Neural progenitor cell (in vitro differentiated cells): Measurements from ENCODE around the gene KCTD18. TPM values are rescaled to one million over a fixed set of nuclear protein-coding genes. Genes with fewer than 3 reads are reported as not detected.

ENCODE experiments used
- DNase-seq: peaks from one replicate; pipeline ENCODE4 v3.0.0-alpha.2; 2016; ENCODE audit warnings: low spot score
- H2AFZ ChIP-seq: fragments of 200-600 bp; sonication (generic); replicated peaks from 2 replicates; pipeline ENCODE4 v1.6.1; 2016; ENCODE audit warnings: antibody characterized with exemption
- H3F3A ChIP-seq: fragments of 200-600 bp; sonication (generic); 2 replicates; pipeline ENCODE4 v1.6.1; 2016; ENCODE audit warnings: antibody characterized with exemption, low read depth
- H3K27ac ChIP-seq: fragments of 200-600 bp; sonication (generic); 2 replicates; pipeline ENCODE4 v1.5.1; 2016; ENCODE audit warnings: mild to moderate bottlenecking
- H3K27me3 ChIP-seq: fragments of 200-600 bp; sonication (generic); 2 replicates; pipeline ENCODE4 v1.6.1; 2016; ENCODE audit warnings: mild to moderate bottlenecking, moderate library complexity
- H3K36me3 ChIP-seq: fragments of 200-600 bp; sonication (generic); 2 replicates; pipeline ENCODE4 v1.5.1; 2016
- H3K4me1 ChIP-seq: fragments of 200-600 bp; sonication (generic); 2 replicates; pipeline ENCODE4 v1.6.1; 2016; ENCODE audit warnings: mixed run types
- H3K4me2 ChIP-seq: fragments of 200-600 bp; sonication (generic); 2 replicates; pipeline ENCODE4 v1.6.1; 2016
- H3K4me3 ChIP-seq: fragments of 200-600 bp; sonication (generic); 2 replicates; pipeline ENCODE4 v1.5.1; 2016
- H3K79me2 ChIP-seq: fragments of 200-600 bp; sonication (generic); 2 replicates; pipeline ENCODE4 v1.6.1; 2016; ENCODE audit warnings: low read depth
- H3K9ac ChIP-seq: fragments of 200-600 bp; sonication (generic); 2 replicates; pipeline ENCODE4 v1.6.1; 2016
- H3K9me3 ChIP-seq: fragments of 200-600 bp; sonication (generic); 2 replicates; pipeline ENCODE4 v1.5.1; 2016; ENCODE audit warnings: low read depth
- H4K20me1 ChIP-seq: fragments of 200-600 bp; sonication (generic); 2 replicates; pipeline ENCODE4 v1.6.1; 2016; ENCODE audit warnings: low read depth
- H3K27ac Mint-ChIP-seq: 3 replicates; pipeline ENCODE4 v1.8.0; 2021; ENCODE audit warnings: mixed read lengths
- H3K27me3 Mint-ChIP-seq: 2 replicates; pipeline ENCODE4 v1.8.0; 2022; ENCODE audit warnings: low read depth, mild to moderate bottlenecking, inconsistent platforms, moderate library complexity, mixed read lengths; ENCODE audit not compliant: insufficient read depth
- H3K36me3 Mint-ChIP-seq: 3 replicates; pipeline ENCODE4 v1.8.0; 2021; ENCODE audit warnings: mixed read lengths
- H3K4me1 Mint-ChIP-seq: 3 replicates; pipeline ENCODE4 v1.8.0; 2021; ENCODE audit warnings: mixed read lengths
- H3K4me3 Mint-ChIP-seq: 3 replicates; pipeline ENCODE4 v1.8.0; 2021; ENCODE audit warnings: mild to moderate bottlenecking, moderate library complexity, mixed read lengths
- H3K9me3 Mint-ChIP-seq: 3 replicates; pipeline ENCODE4 v1.8.0; 2020; ENCODE audit warnings: mixed read lengths
- CTCF ChIP-seq: fragments of 200-600 bp; sonication (generic); IDR thresholded peaks from 2 replicates; pipeline ENCODE4 v1.5.1; 2017; ENCODE audit warnings: antibody characterized with exemption, mild to moderate bottlenecking
- EZH2 ChIP-seq: fragments of 200-600 bp; sonication (generic); IDR thresholded peaks from 2 replicates; pipeline ENCODE4 v1.6.1; 2017; ENCODE audit warnings: antibody characterized with exemption, mild to moderate bottlenecking, moderate library complexity
- EZH2phosphoT487 ChIP-seq: fragments of 200-600 bp; sonication (generic); IDR thresholded peaks from 2 replicates; pipeline ENCODE4 v1.6.1; 2017; ENCODE audit warnings: antibody characterized with exemption
- total RNA-seq: library from RNA; depleted of rRNA; stranded (reverse); fragments of >200 nt; gene quantifications from 2 replicates; pipeline ENCODE4 v1.2.3, GENCODE V29; 2015; ENCODE audit warnings: low replicate concordance

Gene KCTD18
- total RNA-seq, 1 donor from 2014 or later = 15.0 TPM

GRCh38 chr2:200450288-200450687, 59.6 kb downstream of the KCTD18 start:
- Histone ChIP-seq H3K4me3 (no peak overlapping the region), H3K27ac (no peak overlapping the region), H3K79me2 (no peaks in the 10 kb centered on the region), H3K27me3 (no peaks in the 10 kb centered on the region), H2AFZ (no peak overlapping the region), H3K4me2 (no peak overlapping the region), H3K9ac (no peak overlapping the region), H3F3A (no peaks in the 10 kb centered on the region), H3K36me3 (no peaks in the 10 kb centered on the region), H3K9me3 (no peaks in the 10 kb centered on the region), H3K4me1 (peaks cover 8% of the 10 kb centered on the region), H4K20me1 (no peaks in the 10 kb centered on the region)
- Mint-ChIP-seq H3K4me1 (peaks cover 7% of the 10 kb centered on the region), H3K27me3 (no peaks in the 10 kb centered on the region), H3K27ac (no peak overlapping the region), H3K4me3 (no peak overlapping the region), H3K36me3 (peaks cover 18% of the 10 kb centered on the region), H3K9me3 (no peaks in the 10 kb centered on the region)
- DNase-seq = no peak
- TF ChIP-seq CTCF = no peak
- TF ChIP-seq EZH2phosphoT487 = no peak
- TF ChIP-seq EZH2 = no peak

GRCh38 chr2:200449149-200449548, 60.7 kb downstream of the KCTD18 start:
- Mint-ChIP-seq H3K36me3 (peaks cover 17% of the 10 kb centered on the region), H3K4me1 (peaks cover 6% of the 10 kb centered on the region), H3K4me3 (no peak overlapping the region), H3K9me3 (no peaks in the 10 kb centered on the region), H3K27me3 (no peaks in the 10 kb centered on the region), H3K27ac (no peak overlapping the region)
- Histone ChIP-seq H4K20me1 (no peaks in the 10 kb centered on the region), H3K4me2 (no peak overlapping the region), H3K9me3 (no peaks in the 10 kb centered on the region), H2AFZ (no peak overlapping the region), H3K79me2 (no peaks in the 10 kb centered on the region), H3K27me3 (no peaks in the 10 kb centered on the region), H3F3A (no peaks in the 10 kb centered on the region), H3K27ac (no peak overlapping the region), H3K4me3 (no peak overlapping the region), H3K4me1 (peaks cover 8% of the 10 kb centered on the region), H3K9ac (no peak overlapping the region), H3K36me3 (no peaks in the 10 kb centered on the region)
- DNase-seq = no peak
- TF ChIP-seq EZH2phosphoT487 (no peak), CTCF (no peak), EZH2 (no peak)

- H3K4me3 ChIP-seq = no peak overlapping the region
- no peaks in the 10 kb centered on the region for H3K27me3 ChIP-seq
- H3K36me3 ChIP-seq = no peaks in the 10 kb centered on the region
- no peaks in the 10 kb centered on the region for H3K9me3 Mint-ChIP-seq
- peaks cover 2% of the 10 kb centered on the region for H3K4me1 ChIP-seq
- no peak for DNase-seq
- no peak overlapping the region for H3K4me3 Mint-ChIP-seq
- H3K9me3 ChIP-seq = no peaks in the 10 kb centered on the region
- H4K20me1 ChIP-seq = no peaks in the 10 kb centered on the region
- H3K36me3 Mint-ChIP-seq = peaks cover 15% of the 10 kb centered on the region
- no peak overlapping the region for H2AFZ ChIP-seq
- no peaks in the 10 kb centered on the region for H3F3A ChIP-seq
- no peaks in the 10 kb centered on the region for H3K79me2 ChIP-seq
- no peak overlapping the region for H3K27ac Mint-ChIP-seq
- no peak overlapping the region for H3K4me2 ChIP-seq
- no peak overlapping the region for H3K27ac ChIP-seq
- no peaks in the 10 kb centered on the region for H3K27me3 Mint-ChIP-seq
- TF ChIP-seq EZH2phosphoT487 (no peak), CTCF (no peak), EZH2 (no peak)
- H3K4me1 Mint-ChIP-seq = peaks cover 2% of the 10 kb centered on the region
- H3K9ac ChIP-seq = no peak overlapping the region
Measured at GRCh38 chr2:200448455-200448854, 61.4 kb downstream of the KCTD18 start.
